WTC11 (cell line): ENCODE measurements around the gene IL17RB. TPM values are rescaled to one million over a fixed set of nuclear protein-coding genes. Genes with fewer than 3 reads are reported as not detected.

ENCODE experiments used
- ATAC-seq: fragments of 200-7000 bp; cut with Tn5 transposase; 2 replicates; pipeline ENCODE4 v1.10.0; 2021; ENCODE audit warnings: mild to moderate bottlenecking, moderate library complexity
- CTCF ChIA-PET: fragments of 300-600 bp; sonication (Branson Sonifier 250); formaldehyde crosslinking; loops from one replicate; lab custom pipeline; 2021; ENCODE audit warnings: antibody characterized with exemption; lab: Charles Lee
- POLR2A ChIA-PET: fragments of 350-600 bp; sonication (Branson Sonifier 250); formaldehyde crosslinking; loops from one replicate; lab custom pipeline; 2021; ENCODE audit warnings: antibody characterized with exemption; lab: Charles Lee
- DNase-seq: peaks from one replicate; pipeline ENCODE4 v3.0.0; 2021; ENCODE audit warnings: low spot score
- H3K27ac Mint-ChIP-seq: 2 replicates; pipeline ENCODE4 v1.8.0; 2021; ENCODE audit warnings: mixed read lengths
- H3K27me3 Mint-ChIP-seq: 2 replicates; pipeline ENCODE4 v1.8.0; 2021; ENCODE audit warnings: low read depth, mild to moderate bottlenecking, moderate library complexity, mixed read lengths
- H3K36me3 Mint-ChIP-seq: 2 replicates; pipeline ENCODE4 v1.8.0; 2021; ENCODE audit warnings: mixed read lengths
- H3K4me1 Mint-ChIP-seq: 2 replicates; pipeline ENCODE4 v1.8.0; 2022; ENCODE audit warnings: mixed read lengths
- H3K4me3 Mint-ChIP-seq: 2 replicates; pipeline ENCODE4 v1.8.0; 2021; ENCODE audit warnings: mild to moderate bottlenecking, moderate library complexity, mixed read lengths
- H3K9me3 Mint-ChIP-seq: 2 replicates; pipeline ENCODE4 v1.8.0; 2021; ENCODE audit warnings: mixed read lengths
- ATF1 ChIP-seq: sonication (generic); formaldehyde crosslinking; IDR thresholded peaks from 2 replicates; pipeline ENCODE4 v1.8.1; 2023; ENCODE audit warnings: mild to moderate bottlenecking, moderate library complexity, missing genetic modification reagents
- ATF6 ChIP-seq: sonication (generic); formaldehyde crosslinking; IDR thresholded peaks from 2 replicates; pipeline ENCODE4 v1.8.1; 2023; ENCODE audit warnings: mild to moderate bottlenecking, missing genetic modification reagents
- CDX4 ChIP-seq: fragments of 250-450 bp; sonication (Bioruptor Pico); IDR thresholded peaks from 2 replicates; pipeline ENCODE4 v1.9.0; 2021; ENCODE audit warnings: moderate library complexity, mild to moderate bottlenecking, inconsistent platforms, borderline replicate concordance
- HMGA2 ChIP-seq: fragments of 250-450 bp; sonication (Bioruptor Pico); IDR thresholded peaks from 2 replicates; pipeline ENCODE4 v1.4.0; 2021; ENCODE audit warnings: mild to moderate bottlenecking, moderate library complexity
- KAT7 ChIP-seq: sonication (generic); formaldehyde crosslinking; IDR thresholded peaks from 2 replicates; pipeline ENCODE4 v1.8.1; 2023; ENCODE audit warnings: missing genetic modification reagents, mild to moderate bottlenecking, borderline replicate concordance
- MXD4 ChIP-seq: fragments of 250-450 bp; sonication (Bioruptor Pico); IDR thresholded peaks from 2 replicates; pipeline ENCODE4 v1.8.0; 2021; ENCODE audit warnings: mild to moderate bottlenecking, moderate library complexity, borderline replicate concordance
- NR2C2 ChIP-seq: sonication (generic); formaldehyde crosslinking; IDR thresholded peaks from 2 replicates; pipeline ENCODE4 v1.8.0; 2022; ENCODE audit warnings: mild to moderate bottlenecking, missing genetic modification reagents
- OVOL2 ChIP-seq: fragments of 250-450 bp; sonication (Bioruptor Pico); IDR thresholded peaks from 2 replicates; pipeline ENCODE4 v1.9.0; 2021; ENCODE audit warnings: mild to moderate bottlenecking, borderline replicate concordance
- PREB ChIP-seq: sonication (generic); formaldehyde crosslinking; IDR thresholded peaks from 2 replicates; pipeline ENCODE4 v1.8.1; 2022; ENCODE audit warnings: mild to moderate bottlenecking, missing genetic modification reagents, moderate library complexity, borderline replicate concordance
- RORB ChIP-seq: fragments of 250-450 bp; sonication (Bioruptor Pico); IDR thresholded peaks from 2 replicates; pipeline ENCODE4 v1.9.0; 2021; ENCODE audit warnings: mild to moderate bottlenecking
- SMAD3 ChIP-seq: sonication (generic); formaldehyde crosslinking; IDR thresholded peaks from 2 replicates; pipeline ENCODE4 v1.8.0; 2022; ENCODE audit warnings: missing genetic modification reagents, mild to moderate bottlenecking, borderline replicate concordance
- SMAD4 ChIP-seq: sonication (generic); formaldehyde crosslinking; IDR thresholded peaks from 2 replicates; pipeline ENCODE4 v1.8.0; 2022; ENCODE audit warnings: mild to moderate bottlenecking, missing genetic modification reagents
- STAT6 ChIP-seq: sonication (generic); formaldehyde crosslinking; conservative IDR thresholded peaks from 2 replicates; pipeline ENCODE4 v1.8.1; 2023; ENCODE audit warnings: mild to moderate bottlenecking, low read depth, missing genetic modification reagents, moderate library complexity
- TEAD4 ChIP-seq: sonication (generic); formaldehyde crosslinking; IDR thresholded peaks from 2 replicates; pipeline ENCODE4 v1.8.0; 2022; ENCODE audit warnings: mild to moderate bottlenecking, missing genetic modification reagents
- ZNF219 ChIP-seq: sonication (generic); formaldehyde crosslinking; IDR thresholded peaks from 2 replicates; pipeline ENCODE4 v1.8.0; 2023; ENCODE audit warnings: missing genetic modification reagents, mild to moderate bottlenecking, borderline replicate concordance
- ZNF396 ChIP-seq: fragments of 250-450 bp; sonication (Bioruptor Pico); IDR thresholded peaks from 2 replicates; pipeline ENCODE4 v1.8.0; 2021; ENCODE audit warnings: mild to moderate bottlenecking, moderate library complexity, borderline replicate concordance
- ZNF532 ChIP-seq: fragments of 250-450 bp; sonication (Bioruptor Pico); IDR thresholded peaks from 2 replicates; pipeline ENCODE4 v1.9.0; 2021; ENCODE audit warnings: mild to moderate bottlenecking, borderline replicate concordance
- ZSCAN18 ChIP-seq: fragments of 250-450 bp; sonication (Bioruptor Pico); IDR thresholded peaks from 2 replicates; pipeline ENCODE4 v2.1.2; 2022; ENCODE audit warnings: mild to moderate bottlenecking, moderate library complexity
- total RNA-seq: library from RNA; stranded (reverse); gene quantifications from 3 replicates; pipeline ENCODE4 v1.2.3, GENCODE V29; 2021

Gene IL17RB
- total RNA-seq, 1 experiment from 2014 or later, result 5.6 TPM

- no peak for TF ChIP-seq KAT7
- TF ChIP-seq ZSCAN18, result no peak
- TF ChIP-seq ATF1 (CRISPR knock-in tag), result no peak
- TF ChIP-seq ATF6 (CRISPR knock-in tag), result no peak
Measured at GRCh38 chr3:53811143-53811927, 35.0 kb upstream of the IL17RB start (continued).

GRCh38 chr3:53812434-53812833 lies 33.9 kb upstream of the IL17RB start:
- H3K27ac Mint-ChIP-seq, result peak overlapping the region; percentile 1; the same call in 1 of the 2 replicates

GRCh38 chr3:53813229-53813628 lies 33.1 kb upstream of the IL17RB start:
- ATAC-seq (no peak), DNase-seq (no peak)
- no peak overlapping the region for H3K4me3 Mint-ChIP-seq
- H3K36me3 Mint-ChIP-seq, result no peaks in the 10 kb centered on the region; the same call in 1 of the 2 replicates
- no peaks in the 10 kb centered on the region for H3K27me3 Mint-ChIP-seq
- H3K9me3 Mint-ChIP-seq, result no peaks in the 10 kb centered on the region
- CTCF ChIA-PET, result interaction anchor here (0.7 to 1.4 kb wide), 6 partner anchors 8 to 317 kb away, joined by 3 to 4 read pairs (median 3); no protein-coding TSS in a partner anchor
- H3K4me1 Mint-ChIP-seq, result no peaks in the 10 kb centered on the region
- H3K27ac Mint-ChIP-seq, result no peak overlapping the region
- POLR2A ChIA-PET, result no interaction called here
- TF ChIP-seq RORB (CRISPR knock-in tag) (no peak), TEAD4 (CRISPR knock-in tag) (no peak), ZNF396 (CRISPR knock-in tag) (no peak), PREB (no peak), HMGA2 (CRISPR knock-in tag) (no peak), SMAD3 (no peak), CDX4 (CRISPR knock-in tag) (no peak), ZNF532 (CRISPR knock-in tag) (no peak)

More at GRCh38 chr3:53812434-53812833, 33.9 kb upstream of the IL17RB start:
- Mint-ChIP-seq H3K4me1 (no peaks in the 10 kb centered on the region), H3K36me3 (no peaks in the 10 kb centered on the region), H3K9me3 (no peaks in the 10 kb centered on the region), H3K4me3 (no peak overlapping the region), H3K27me3 (no peaks in the 10 kb centered on the region)
- DNase-seq (no peak), ATAC-seq (peak; percentile 71)
- CTCF ChIA-PET, result interaction anchor here (0.7 to 1.4 kb wide), 5 partner anchors 8 to 316 kb away, joined by 3 to 4 read pairs (median 3); no protein-coding TSS in a partner anchor
- POLR2A ChIA-PET, result no interaction called here
- TF ChIP-seq STAT6 (CRISPR knock-in tag) (no peak), OVOL2 (CRISPR knock-in tag) (no peak), MXD4 (no peak), SMAD4 (CRISPR knock-in tag) (no peak), SMAD3 (no peak), ZNF219 (no peak), NR2C2 (CRISPR knock-in tag) (no peak)
